Activated CD8-positive, alpha-beta memory T cell treated with anti-CD3 and anti-CD28 coated beads, Interleukin-2, amount 10 ng/mL, durations not matched to agents 7 days and 5 days (primary cell): ENCODE data around the gene GSTM2. TPM values are rescaled to one million over a fixed set of nuclear protein-coding genes. Genes with fewer than 3 reads are reported as not detected.
A peak's percentile ranks its signal among the peaks of the same experiment; 100 is the strongest.

Source experiments
- ATAC-seq: fragments of 150-1000 bp; cut with Tn5 transposase; one replicate; pipeline ENCODE4 v1.10.0; 2021; ENCODE audit warnings: moderate library complexity
- CTCF ChIA-PET: fragments of 350-600 bp; sonication (Branson Sonifier 250); formaldehyde crosslinking; loops from one replicate; lab custom pipeline; 2021; ENCODE audit warnings: antibody characterized with exemption; lab: Charles Lee
- DNase-seq: peaks from one replicate; pipeline ENCODE4 v3.0.0-alpha.2; 2020
- H3K27ac Mint-ChIP-seq: one replicate; pipeline ENCODE4 v1.8.0; 2021; ENCODE audit warnings: mild to moderate bottlenecking, mixed read lengths
- H3K27me3 Mint-ChIP-seq: one replicate; pipeline ENCODE4 v1.8.0; 2021; ENCODE audit warnings: mixed read lengths
- H3K36me3 Mint-ChIP-seq: one replicate; pipeline ENCODE4 v1.8.0; 2021; ENCODE audit warnings: mild to moderate bottlenecking, mixed read lengths
- H3K4me1 Mint-ChIP-seq: one replicate; pipeline ENCODE4 v1.8.0; 2021; ENCODE audit warnings: mixed read lengths
- H3K4me3 Mint-ChIP-seq: one replicate; pipeline ENCODE4 v1.8.0; 2021; ENCODE audit warnings: mild to moderate bottlenecking, moderate library complexity, mixed read lengths
- H3K9me3 Mint-ChIP-seq: one replicate; pipeline ENCODE4 v1.8.0; 2022; ENCODE audit warnings: low read depth, mixed read lengths
- total RNA-seq, 2 experiments: library from RNA; stranded (reverse); gene quantifications; one replicate each; pipeline ENCODE4 v1.2.3, GENCODE V29; 2021

Gene GSTM2
- total RNA-seq, result 10 to 100 TPM in 1 of 2 experiments, 1 to 10 TPM in 1; 8.0 to 17.8 TPM

DNA sequence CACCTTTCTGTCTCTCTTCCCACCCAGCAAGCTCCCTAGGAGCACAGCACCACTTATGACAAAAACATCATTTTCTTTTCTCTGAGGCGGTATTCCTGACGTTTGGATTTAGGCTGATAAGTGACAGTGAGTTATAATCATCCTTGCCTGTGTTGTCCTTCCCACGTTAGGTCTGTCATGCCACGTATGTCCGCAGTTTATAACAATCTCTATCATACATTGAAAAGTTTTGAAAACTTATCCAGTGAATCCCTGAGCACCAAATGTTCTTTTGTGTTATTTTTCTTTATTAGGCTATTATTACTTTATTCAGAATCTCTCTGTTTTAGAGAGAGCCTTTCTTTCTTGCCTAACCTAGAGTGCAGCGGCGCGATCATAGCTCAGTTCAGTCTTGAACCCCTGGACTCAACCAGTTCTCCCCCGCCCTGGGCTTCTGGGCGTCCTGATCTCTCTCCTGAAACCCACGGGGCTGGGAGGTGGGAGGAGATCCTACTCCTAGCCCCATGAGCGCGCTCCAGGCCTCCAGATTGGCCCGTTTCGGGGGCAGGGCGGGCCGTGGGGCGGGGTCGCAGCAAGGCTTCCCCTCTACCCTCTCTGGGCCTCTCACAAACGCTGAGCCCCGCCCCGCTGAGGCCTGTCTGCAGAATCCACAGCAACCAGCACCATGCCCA, at the start of gene GSTM2:
TSS of gene GSTM2 (plus strand) at position 606 of the 671 bp plus-strand sequence. CDS start at position 665, 59 bp downstream.
- Mint-ChIP-seq H3K27me3 (peaks cover 4% of the 10 kb centered on the region), H3K4me1 (peaks cover 25% of the 10 kb centered on the region), H3K9me3 (no peaks in the 10 kb centered on the region), H3K4me3 (peak within 1 kb of the TSS; percentile 29), H3K36me3 (no peaks in the 10 kb centered on the region), H3K27ac (no peak within 1 kb of the TSS)
- peak; percentile 73 for DNase-seq
- CTCF ChIA-PET, result interaction anchor here (1.2 to 5.4 kb wide), 2 partner anchors 27 to 118 kb away, joined by 4 to 29 read pairs; no protein-coding TSS in a partner anchor
- ATAC-seq, result peak; percentile 90

DNA sequence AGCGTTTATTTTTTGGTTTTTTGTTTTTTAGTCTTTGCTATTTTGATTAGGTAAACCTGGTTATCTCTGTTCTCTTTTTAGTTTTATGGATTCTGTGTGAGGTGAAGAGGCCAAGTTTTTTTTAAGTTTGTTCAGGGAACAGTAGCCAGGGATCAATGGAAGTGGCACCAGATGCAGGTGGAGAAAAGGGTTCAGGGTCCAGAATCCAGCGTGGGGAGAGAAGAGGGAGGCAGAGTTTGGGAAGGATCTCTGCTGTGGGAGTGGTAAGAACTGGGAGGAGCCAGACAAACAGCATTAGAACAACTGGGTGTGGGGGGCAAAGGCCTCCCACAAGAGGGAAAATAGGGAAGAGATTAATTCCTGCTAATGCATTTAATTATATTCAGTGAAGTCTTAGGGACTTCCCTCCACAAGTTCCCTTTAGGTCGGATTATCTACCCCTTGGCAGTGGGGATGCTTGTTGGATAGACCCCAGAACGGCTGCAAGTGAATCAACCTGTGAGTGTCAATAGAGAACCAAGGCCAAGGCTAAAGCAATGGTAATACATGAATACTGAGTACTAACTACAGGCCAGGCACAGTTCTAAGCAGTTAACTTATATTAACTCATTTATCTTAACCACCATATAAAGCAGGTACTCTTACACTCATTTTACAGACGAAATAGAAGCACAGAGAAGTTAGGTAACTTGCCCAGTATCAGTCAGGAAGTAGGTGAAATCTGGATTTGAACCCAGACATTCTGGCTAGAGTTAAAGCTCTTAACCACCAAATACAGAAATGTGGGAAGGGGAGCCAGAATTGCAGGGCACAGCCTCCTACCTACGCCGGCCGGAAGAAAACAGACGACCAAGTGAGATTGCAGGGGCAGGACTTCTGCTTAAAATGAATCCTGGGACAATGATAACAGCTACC, 48.9 kb upstream of the GSTM2 start:
- Mint-ChIP-seq H3K36me3 (peaks cover 1% of the 10 kb centered on the region), H3K27me3 (no peaks in the 10 kb centered on the region), H3K9me3 (no peaks in the 10 kb centered on the region), H3K4me1 (peaks cover 58% of the 10 kb centered on the region), H3K27ac (peak overlapping the region; percentile 98), H3K4me3 (peak overlapping the region; percentile 99)
- CTCF ChIA-PET, result interaction anchor here (0.8 to 9.1 kb wide), 8 partner anchors 11 to 366 kb away, joined by 3 to 112 read pairs (median 7); partner anchors contain the start of genes AHCYL1, CYB561D1 and GNAI3
- ATAC-seq, result no peak
- no peak for DNase-seq

DNA sequence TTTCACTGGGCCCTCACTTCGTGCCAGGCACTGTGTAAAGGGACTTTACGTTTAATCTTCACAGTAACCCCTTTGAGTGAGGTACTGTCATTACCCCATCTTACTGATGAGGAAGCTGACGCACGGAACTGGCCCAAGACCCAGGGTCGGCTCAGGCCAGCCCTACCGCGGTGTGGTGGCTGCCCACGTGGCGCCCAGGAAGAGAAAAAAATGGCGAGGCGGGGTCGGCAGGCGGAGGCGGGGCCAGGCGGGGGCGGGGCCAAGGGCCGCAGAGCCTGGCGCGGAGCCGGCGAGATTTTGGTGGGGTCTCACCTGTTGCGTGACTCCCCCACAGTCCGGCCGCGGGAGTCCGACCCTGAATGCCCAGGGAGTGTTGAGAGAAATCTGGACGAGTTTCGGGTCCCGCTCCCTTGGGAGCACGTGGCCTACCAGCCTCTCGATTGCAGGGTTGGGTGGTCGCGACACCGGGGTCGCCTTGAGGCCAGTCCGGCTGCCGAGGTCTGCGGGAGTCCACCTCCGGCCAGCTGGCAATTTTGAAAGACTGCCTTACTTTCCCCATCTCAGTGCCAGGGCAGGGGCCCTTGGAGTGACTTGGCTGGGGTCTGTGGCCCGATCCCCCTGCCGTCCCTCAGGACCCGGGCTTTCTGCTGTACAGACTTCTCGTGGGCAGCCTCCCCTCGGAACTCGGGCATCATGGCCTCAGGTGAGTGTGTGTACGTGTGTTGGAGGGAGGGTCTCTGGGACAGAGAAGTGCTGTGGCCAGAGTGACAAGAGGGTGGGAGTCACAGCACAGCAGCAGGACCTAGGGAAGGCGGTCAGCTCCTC, 48.1 kb upstream of the GSTM2 start, which contains the start of the genes AMPD2 and GNAT2:
TSS of gene AMPD2 (plus strand) at position 262 of the 825 bp plus-strand sequence. CDS start 1,339 bp downstream, outside the sequence.
TSS of gene GNAT2 (minus strand) at position 41 of the 825 bp plus-strand sequence. CDS start 6,746 bp downstream, outside the sequence.
- DNase-seq (peak; percentile 87), ATAC-seq (peak; percentile 56)
- Mint-ChIP-seq H3K27ac (peak within 1 kb of the TSS; percentile 98), H3K36me3 (peaks cover 1% of the 10 kb centered on the region), H3K4me1 (peaks cover 66% of the 10 kb centered on the region), H3K4me3 (peak within 1 kb of the TSS; percentile 99), H3K9me3 (no peaks in the 10 kb centered on the region), H3K27me3 (no peaks in the 10 kb centered on the region)
- CTCF ChIA-PET, result interaction anchor here (0.5 to 9.1 kb wide), 12 partner anchors 10 to 365 kb away, joined by 3 to 112 read pairs (median 6); partner anchors contain the start of genes AHCYL1, CYB561D1 and GNAI3

DNA sequence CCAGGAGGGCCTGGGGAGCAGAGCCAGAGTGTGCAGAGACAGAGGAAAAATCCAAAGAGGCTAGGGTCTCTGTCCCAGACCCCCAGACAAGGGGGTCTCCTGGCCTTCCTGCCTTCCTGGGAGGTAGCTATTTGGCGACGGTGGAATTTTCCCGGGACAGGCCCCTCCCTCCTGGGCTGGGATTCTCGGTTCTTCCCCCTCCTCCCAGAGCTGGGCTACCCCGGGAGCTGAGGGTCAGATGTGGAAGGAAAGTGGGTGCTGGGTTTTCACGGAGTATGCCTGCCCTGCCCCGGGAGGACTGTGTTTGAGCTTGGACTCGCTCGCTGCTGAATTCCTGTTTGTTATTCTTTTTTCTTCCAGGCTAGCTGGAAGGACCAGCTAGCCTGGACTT, 47.5 kb upstream of the GSTM2 start:
- Mint-ChIP-seq H3K27me3 (no peaks in the 10 kb centered on the region), H3K27ac (peak overlapping the region; percentile 98), H3K9me3 (no peaks in the 10 kb centered on the region), H3K4me3 (peak overlapping the region; percentile 99), H3K36me3 (peaks cover 1% of the 10 kb centered on the region), H3K4me1 (peaks cover 67% of the 10 kb centered on the region)
- CTCF ChIA-PET, result interaction anchor here (0.5 to 9.1 kb wide), 9 partner anchors 10 to 364 kb away, joined by 3 to 112 read pairs (median 8); partner anchors contain the start of genes AHCYL1, CYB561D1 and GNAI3
- ATAC-seq (peak; percentile 4), DNase-seq (peak; percentile 53)

DNA sequence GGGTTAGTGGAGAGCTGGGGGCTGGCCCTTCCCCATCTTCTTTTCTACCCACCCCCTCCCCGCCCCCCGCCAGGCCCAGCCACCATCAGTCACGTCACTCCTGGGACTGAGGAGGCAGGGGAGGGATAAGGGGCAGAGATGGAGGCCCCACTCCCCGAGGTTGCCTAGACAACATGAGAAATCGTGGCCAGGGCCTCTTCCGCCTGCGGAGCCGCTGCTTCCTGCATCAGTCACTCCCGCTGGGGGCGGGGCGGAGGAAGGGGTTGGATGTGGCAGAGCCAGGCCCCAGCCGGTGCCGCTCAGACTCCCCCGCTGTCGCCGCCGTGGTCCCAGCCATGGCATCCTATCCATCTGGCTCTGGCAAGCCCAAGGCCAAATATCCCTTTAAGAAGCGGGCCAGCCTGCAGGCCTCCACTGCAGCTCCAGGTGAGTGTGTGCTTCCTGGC, 47.0 kb upstream of the GSTM2 start:
- H3K27me3 Mint-ChIP-seq, result no peaks in the 10 kb centered on the region
- peak; percentile 99 for DNase-seq
- CTCF ChIA-PET, result interaction anchor here (0.7 to 9.1 kb wide), 7 partner anchors 10 to 364 kb away, joined by 3 to 112 read pairs (median 9); partner anchors contain the start of genes AHCYL1 and GNAI3
- H3K36me3 Mint-ChIP-seq, result peaks cover 1% of the 10 kb centered on the region
- peaks cover 63% of the 10 kb centered on the region for H3K4me1 Mint-ChIP-seq
- H3K9me3 Mint-ChIP-seq, result no peaks in the 10 kb centered on the region
- H3K4me3 Mint-ChIP-seq, result peak overlapping the region; percentile 99
- H3K27ac Mint-ChIP-seq, result peak overlapping the region; percentile 98
- ATAC-seq, result peak; percentile 88

DNA sequence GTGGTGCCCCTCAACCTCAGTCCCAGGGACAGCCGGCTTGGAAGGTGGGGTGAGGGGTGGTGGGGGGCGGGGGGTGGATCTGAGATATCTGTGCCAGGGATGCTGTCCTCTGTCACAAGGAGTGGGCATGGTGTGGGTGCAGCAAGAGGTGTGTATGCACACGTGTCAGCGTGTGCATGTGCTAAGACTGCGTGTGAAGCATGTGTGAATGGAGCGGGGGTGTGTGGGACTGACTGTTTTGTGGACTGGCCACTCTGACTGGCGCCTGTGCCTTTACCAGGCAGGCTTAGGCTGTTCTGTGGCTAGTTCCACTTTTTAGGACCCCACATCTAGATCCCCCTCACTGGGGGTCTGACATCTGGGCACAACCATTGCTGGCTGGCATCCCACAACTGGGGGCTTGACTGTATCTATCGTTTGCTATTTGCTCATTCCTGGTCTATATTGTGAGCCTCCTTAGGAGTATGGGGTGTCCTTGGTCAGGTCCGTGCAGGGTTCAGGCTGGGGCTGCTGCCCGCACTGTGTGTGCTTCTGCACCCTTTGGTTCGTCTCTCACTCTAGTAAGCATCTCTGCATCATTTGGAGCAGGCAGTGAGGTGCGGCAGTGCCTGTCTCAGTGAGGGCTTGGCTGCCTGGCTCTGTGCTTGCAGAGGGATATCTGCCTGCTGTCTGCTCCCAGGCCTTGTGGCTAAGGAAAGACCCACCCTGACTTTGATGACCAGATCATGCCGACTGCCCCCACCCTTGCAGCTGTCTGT, 46.3 kb upstream of the GSTM2 start:
- CTCF ChIA-PET, result interaction anchor here (1.0 to 9.1 kb wide), 3 partner anchors 16 to 76 kb away, joined by 3 to 112 read pairs (median 15); no protein-coding TSS in a partner anchor
- peak; percentile 2 for ATAC-seq
- H3K36me3 Mint-ChIP-seq, result peaks cover 1% of the 10 kb centered on the region
- no peaks in the 10 kb centered on the region for H3K9me3 Mint-ChIP-seq
- peaks cover 56% of the 10 kb centered on the region for H3K4me1 Mint-ChIP-seq
- H3K4me3 Mint-ChIP-seq, result peak overlapping the region; percentile 99
- no peaks in the 10 kb centered on the region for H3K27me3 Mint-ChIP-seq
- H3K27ac Mint-ChIP-seq, result peak overlapping the region; percentile 98
- peak; percentile 50 for DNase-seq

DNA sequence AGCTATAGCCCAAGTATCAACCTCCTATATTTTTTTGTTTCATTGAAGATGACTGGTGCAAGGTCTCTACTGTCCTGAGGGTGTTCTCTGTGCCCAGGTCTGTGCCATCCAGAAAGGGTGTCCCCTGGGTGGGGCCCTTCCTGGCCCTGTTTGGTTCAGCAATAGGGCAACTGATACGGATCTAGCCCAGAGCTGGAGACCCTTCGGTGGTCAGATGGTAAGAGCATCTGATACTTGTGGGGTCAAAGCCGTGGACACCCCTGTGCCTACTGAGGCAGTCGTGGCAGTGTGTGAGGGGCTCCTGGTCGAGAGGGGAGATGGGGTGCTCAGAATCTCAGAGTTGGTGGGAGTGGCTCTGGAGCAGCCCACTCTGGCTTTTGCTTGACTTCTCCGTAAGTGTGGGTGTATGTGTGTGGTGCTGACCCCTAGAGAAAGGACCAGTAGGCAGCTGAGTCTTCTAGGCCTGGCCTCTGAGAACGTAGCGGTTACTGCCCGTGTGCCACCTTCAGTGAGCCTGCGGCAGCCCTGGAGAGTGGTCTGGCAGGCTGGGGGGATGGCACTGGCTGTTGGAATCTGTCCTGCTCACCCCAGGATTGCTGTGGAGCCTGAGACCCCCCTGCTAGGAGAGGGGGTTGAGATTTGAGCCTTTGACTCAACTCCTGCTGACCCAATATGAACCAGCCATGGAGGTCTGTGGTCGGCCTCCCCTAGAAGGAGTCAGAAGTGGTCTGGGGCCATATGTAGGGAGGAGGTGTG, 45.5 kb upstream of the GSTM2 start:
- H3K36me3 Mint-ChIP-seq, result peaks cover 1% of the 10 kb centered on the region
- ATAC-seq, result no peak
- CTCF ChIA-PET, result interaction anchor here (1.0 to 9.1 kb wide), 2 partner anchors 15 to 77 kb away, joined by 3 to 112 read pairs; no protein-coding TSS in a partner anchor
- no peaks in the 10 kb centered on the region for H3K27me3 Mint-ChIP-seq
- peaks cover 50% of the 10 kb centered on the region for H3K4me1 Mint-ChIP-seq
- H3K9me3 Mint-ChIP-seq, result no peaks in the 10 kb centered on the region
- H3K4me3 Mint-ChIP-seq, result peak overlapping the region; percentile 99
- DNase-seq, result peak; percentile 39
- peak overlapping the region; percentile 98 for H3K27ac Mint-ChIP-seq

DNA sequence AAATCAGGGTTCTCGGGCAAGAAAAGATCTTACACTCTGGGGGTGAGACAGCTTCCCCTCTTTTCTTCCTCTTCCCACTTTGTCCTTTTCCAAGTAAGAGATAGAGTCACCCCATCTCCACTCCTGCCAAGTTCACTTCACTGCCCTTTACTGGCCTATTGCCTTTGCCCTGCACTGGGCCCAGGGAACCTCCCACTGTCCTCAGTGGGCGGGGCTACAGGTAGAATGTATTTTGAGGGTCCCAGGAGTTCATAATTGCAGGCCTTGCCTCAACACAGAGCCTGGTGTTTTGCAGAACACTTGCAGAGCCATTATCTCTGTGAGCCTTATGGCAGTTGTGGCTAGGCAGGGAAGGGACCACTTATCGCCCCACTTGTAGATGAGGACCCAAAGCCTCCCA, 45.0 kb upstream of the GSTM2 start:
- peaks cover 3% of the 10 kb centered on the region for H3K36me3 Mint-ChIP-seq
- peaks cover 47% of the 10 kb centered on the region for H3K4me1 Mint-ChIP-seq
- ATAC-seq, result no peak
- CTCF ChIA-PET, result interaction anchor here (1.0 to 9.1 kb wide), 3 partner anchors 15 to 77 kb away, joined by 3 to 112 read pairs (median 12); partner anchors contain the start of gene GNAI3
- no peaks in the 10 kb centered on the region for H3K27me3 Mint-ChIP-seq
- DNase-seq, result peak; percentile 38
- H3K4me3 Mint-ChIP-seq, result no peak overlapping the region
- no peaks in the 10 kb centered on the region for H3K9me3 Mint-ChIP-seq
- peak overlapping the region; percentile 79 for H3K27ac Mint-ChIP-seq

DNA sequence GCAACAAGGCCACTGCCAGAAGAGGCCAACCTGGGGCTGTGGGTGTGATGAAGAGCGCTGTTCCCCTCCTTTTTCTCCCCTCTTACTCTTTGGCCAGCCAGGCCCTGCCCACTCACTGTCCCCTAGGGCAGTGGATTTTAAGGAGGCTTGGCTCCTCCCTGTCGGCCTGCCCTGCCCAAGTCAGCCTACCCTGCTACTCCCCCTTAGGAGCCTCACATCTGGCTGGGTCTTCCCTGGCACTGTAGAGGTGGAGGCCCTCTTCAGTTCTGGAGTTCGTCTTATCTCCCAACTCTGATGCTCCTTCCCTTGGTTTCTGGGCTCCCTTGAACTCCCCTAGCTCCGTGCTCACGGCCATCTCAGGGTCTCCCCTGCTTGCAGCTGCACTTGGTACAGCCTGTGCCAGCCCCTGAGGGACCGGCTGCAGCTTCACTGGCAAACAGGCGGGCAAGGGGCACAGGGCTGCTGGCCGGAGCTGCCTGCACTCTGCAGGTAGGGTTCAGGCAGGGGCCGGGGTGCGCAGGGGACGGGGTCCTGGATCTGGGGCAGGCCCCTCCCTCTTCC, 44.2 kb upstream of the GSTM2 start:
- peaks cover 9% of the 10 kb centered on the region for H3K36me3 Mint-ChIP-seq

DNA sequence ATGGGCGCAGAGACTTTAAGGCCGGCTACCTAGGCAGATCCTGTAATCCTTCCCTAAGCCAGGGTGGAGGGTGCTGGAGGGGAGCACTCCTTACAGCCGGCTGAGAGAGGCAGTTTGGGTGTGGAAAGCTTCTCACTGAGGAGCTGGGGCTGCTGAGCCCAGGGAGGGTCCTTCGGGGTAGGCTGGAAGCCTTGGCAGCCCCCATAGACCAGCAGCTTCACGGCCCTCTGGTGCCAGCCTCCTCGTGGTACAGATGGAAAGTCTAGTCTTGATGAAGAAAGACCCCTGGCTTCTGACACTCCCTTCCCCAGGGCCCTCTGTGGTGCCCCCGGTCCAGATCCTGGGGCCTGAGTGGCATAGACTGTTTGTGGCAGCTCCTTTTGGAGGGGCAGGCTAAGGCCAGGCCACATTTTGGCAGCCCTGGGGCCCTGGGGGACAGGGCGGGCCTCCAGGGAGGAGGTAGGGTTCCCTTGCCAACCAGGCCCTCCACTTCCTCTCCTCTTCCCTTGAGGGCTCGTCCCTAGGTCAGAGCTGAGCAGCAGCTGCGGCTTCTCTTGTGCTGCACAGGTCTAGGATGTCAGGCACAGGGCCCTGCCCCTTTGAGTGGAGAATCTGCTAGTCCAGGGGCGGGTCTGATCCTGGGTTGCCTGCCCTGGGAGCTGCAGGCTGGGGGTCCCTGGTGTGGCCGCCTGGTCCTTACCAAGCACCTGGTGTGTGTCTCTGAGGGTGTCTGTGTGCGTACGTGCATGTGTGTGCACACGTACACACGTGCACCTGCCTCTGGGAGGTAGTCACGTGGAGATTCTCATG, 43.5 kb upstream of the GSTM2 start:
- CTCF ChIA-PET, result interaction anchor here (0.9 to 9.1 kb wide), 7 partner anchors 13 to 360 kb away, joined by 3 to 112 read pairs (median 5); partner anchors contain the start of genes AHCYL1, CYB561D1 and GNAI3
- DNase-seq, result peak; percentile 48
- H3K9me3 Mint-ChIP-seq, result no peaks in the 10 kb centered on the region
- H3K4me3 Mint-ChIP-seq, result no peak overlapping the region
- no peak for ATAC-seq
- H3K27ac Mint-ChIP-seq, result peak overlapping the region; percentile 75
- peaks cover 11% of the 10 kb centered on the region for H3K36me3 Mint-ChIP-seq
- H3K27me3 Mint-ChIP-seq, result no peaks in the 10 kb centered on the region
- H3K4me1 Mint-ChIP-seq, result peaks cover 37% of the 10 kb centered on the region

More for the DNA sequence above, 44.2 kb upstream of the GSTM2 start:
- ATAC-seq (no peak), DNase-seq (peak; percentile 37)
- Mint-ChIP-seq H3K4me3 (peak overlapping the region; percentile 9), H3K9me3 (no peaks in the 10 kb centered on the region), H3K27me3 (no peaks in the 10 kb centered on the region), H3K4me1 (peaks cover 44% of the 10 kb centered on the region), H3K27ac (peak overlapping the region; percentile 79)
- CTCF ChIA-PET, result interaction anchor here (1.1 to 9.1 kb wide), 4 partner anchors 14 to 361 kb away, joined by 3 to 112 read pairs (median 13); partner anchors contain the start of genes AHCYL1 and GNAI3
